Measurements from ENCODE around the gene UBAC2. TPM values are rescaled to one million over a fixed set of nuclear protein-coding genes. Genes with fewer than 3 reads are reported as not detected.

The UBAC2 gene
- total and polyA plus RNA-seq, 2 donors (not counting 3 experiments of a cell fraction or from before 2014, with no cell fraction given) = 45.7 to 54.4 TPM

- DNase-seq (ENCODE audit: low read depth, low spot score) = no peak
- no peak overlapping the region for H2AFZ ChIP-seq (ENCODE audit: low read depth, low read length)
- H3K79me2 ChIP-seq (ENCODE audit: control insufficient read depth, insufficient read depth, low read length) = no peaks in the 10 kb centered on the region
- peaks cover 0 to 2% of the 10 kb centered on the region in 2 experiments for H3K36me3 ChIP-seq (ENCODE audit: control insufficient read depth in 2 of 2, extremely low read depth in 1 of 2, insufficient read depth in 2 of 2, low read length in 2 of 2)
- no peaks in the 10 kb centered on the region for H4K20me1 ChIP-seq (replicated peaks; ENCODE audit: control insufficient read depth, extremely low read depth, insufficient read depth, low read length)
- no peaks in the 10 kb centered on the region for H3K9me1 ChIP-seq (replicated peaks; ENCODE audit: control insufficient read depth, extremely low read depth, insufficient read depth, low read length)
- intact Hi-C loops (cut with micrococcal nuclease) = no loop called here
- TF ChIP-seq POLR2AphosphoS5 (IDR thresholded peaks at IDR 0.05; ENCODE audit: insufficient read depth, low read depth, low read length) = no peak
- no peak for TF ChIP-seq GATA2 (IDR thresholded peaks at IDR 0.05; ENCODE audit: insufficient read depth, insufficient read length, low read depth, low read length)
- TF ChIP-seq MAX (IDR thresholded peaks at IDR 0.05; ENCODE audit: insufficient read depth, insufficient read length) = no peak
- no peak for TF ChIP-seq JUN (IDR thresholded peaks at IDR 0.05; ENCODE audit: borderline replicate concordance, insufficient read depth, insufficient read length, low read depth)
- TF ChIP-seq FOS (IDR thresholded peaks at IDR 0.05; ENCODE audit: borderline replicate concordance, insufficient read depth, low read length) = no peak
- no peak for TF ChIP-seq CTCF (IDR thresholded peaks at IDR 0.05; ENCODE audit: extremely low read depth in 1 of 2, insufficient read depth in 1 of 2, low read depth in 1 of 2, low read length in 2 of 2)
- no peak for TF ChIP-seq POLR2A (IDR thresholded peaks at IDR 0.05; ENCODE audit: low read depth, low read length)
- TF ChIP-seq EZH2 (IDR thresholded peaks at IDR 0.05; ENCODE audit: borderline replicate concordance, low read depth, low read length, severe bottlenecking) = no peak
- no peak for TF ChIP-seq MYC (IDR thresholded peaks at IDR 0.05; ENCODE audit: low read depth, low read length)
- no peaks in the 10 kb centered on the region for H3K27me3 ChIP-seq (ENCODE audit: control insufficient read depth in 2 of 2, insufficient read depth in 2 of 2, low read length in 2 of 2)
- ChIA-PET CTCF (interaction anchor here (0.6 to 2.7 kb wide), 4 partner anchors 9 to 80 kb away, joined by 3 to 14 read pairs (median 5); no protein-coding TSS in a partner anchor), POLR2A (no interaction called here)
- no peak overlapping the region for H3K9ac ChIP-seq (replicated peaks; ENCODE audit: extremely low read depth, insufficient read depth, low read length)
- FAIRE-seq = no peak
- no peak overlapping the region for H3K4me2 ChIP-seq (ENCODE audit: insufficient read depth, low read length)
- no peaks in the 10 kb centered on the region for H3K9me3 ChIP-seq (replicated peaks; ENCODE audit: control insufficient read depth, insufficient read depth, low read length)
- peaks cover 9% of the 10 kb centered on the region for H3K4me1 ChIP-seq (ENCODE audit: control insufficient read depth, extremely low read depth, insufficient read depth, low read length)
- H3K27ac ChIP-seq (ENCODE audit: insufficient read depth, low read depth, low read length) = no peak overlapping the region
- dilution Hi-C loops (cut with MboI; ENCODE audit: extremely low pct_ligation_motif_present, low sequenced_read_pairs) = loop anchor here (25.0 kb wide), 1 partner anchor 94 kb away; no protein-coding TSS in a partner anchor
- H3K4me3 ChIP-seq (replicated peaks in 1 of 3; ENCODE audit: insufficient read depth in 1 of 3, low read depth in 1 of 3, low read length in 3 of 3) = no peak overlapping the region
- BruUV-seq (replicated peaks) = no TSS peak
These were observed 55.6 kb downstream of the UBAC2 start for GRCh38 chr13:99256283-99256682.
